Measurements from ENCODE around the gene FKBP5. TPM values are rescaled to one million over a fixed set of nuclear protein-coding genes. Genes with fewer than 3 reads are reported as not detected.
"Not testable (repeated sequence)": the region's sequence is repeated elsewhere in the genome, so short reads cannot be mapped to it uniquely, and the experiment has no call there.

The FKBP5 gene
- total RNA-seq, 1 donor from 2014 or later = 6.8 TPM

- H3K4me1 ChIP-seq (ENCODE audit: control insufficient read depth in 3 of 3, insufficient read depth in 3 of 3, low read length in 3 of 3) = peaks cover 15 to 24% (median 16%) of the 10 kb centered on the region in 3 donors
- no peaks in the 10 kb centered on the region for H3K36me3 ChIP-seq (ENCODE audit: control insufficient read depth in 3 of 3, insufficient read depth in 3 of 3, low read length in 3 of 3)
- peak overlapping the region; percentile 16 to 31 (median 24) for H3K4me3 ChIP-seq (ENCODE audit: low read length in 3 of 3)
- no peaks in the 10 kb centered on the region for H3K27me3 ChIP-seq (ENCODE audit: control insufficient read depth in 3 of 3, insufficient read depth in 3 of 3, low read length in 3 of 3)
- peak overlapping the region; percentile 8 to 65 (median 61) for H3K9ac ChIP-seq (ENCODE audit: low read depth in 1 of 3, low read length in 3 of 3)
- no peaks in the 10 kb centered on the region for H3K9me3 ChIP-seq (ENCODE audit: control insufficient read depth in 3 of 3, low read length in 3 of 3)
- H3K27ac ChIP-seq (ENCODE audit: low read depth, low read length) = peak overlapping the region; percentile 70
Observed at GRCh38 chr6:35691027-35691824, 2.5 kb upstream of the FKBP5 start.

GRCh38 chr6:35690484-35690883 lies 1.8 kb upstream of the FKBP5 start:
- H3K27me3 ChIP-seq (ENCODE audit: control insufficient read depth in 3 of 3, insufficient read depth in 3 of 3, low read length in 3 of 3) = no peaks in the 10 kb centered on the region
- no peaks in the 10 kb centered on the region for H3K36me3 ChIP-seq (ENCODE audit: control insufficient read depth in 3 of 3, insufficient read depth in 3 of 3, low read length in 3 of 3)
- no peak overlapping the region for H3K4me3 ChIP-seq (ENCODE audit: low read length in 3 of 3)
- H3K9me3 ChIP-seq (ENCODE audit: control insufficient read depth in 3 of 3, low read length in 3 of 3) = no peaks in the 10 kb centered on the region
- H3K4me1 ChIP-seq (ENCODE audit: control insufficient read depth in 3 of 3, insufficient read depth in 3 of 3, low read length in 3 of 3) = peaks cover 15 to 24% (median 16%) of the 10 kb centered on the region in 3 donors
- no peak overlapping the region for H3K27ac ChIP-seq (ENCODE audit: low read depth, low read length)
- H3K9ac ChIP-seq (ENCODE audit: low read depth in 1 of 3, low read length in 3 of 3) = no peak overlapping the region

- H3K27me3 ChIP-seq (ENCODE audit: control insufficient read depth in 3 of 3, insufficient read depth in 3 of 3, low read length in 3 of 3); H3K4me3 ChIP-seq (ENCODE audit: low read length in 3 of 3); H3K36me3 ChIP-seq (ENCODE audit: control insufficient read depth in 3 of 3, insufficient read depth in 3 of 3, low read length in 3 of 3); H3K9ac ChIP-seq (ENCODE audit: low read depth in 1 of 3, low read length in 3 of 3); H3K27ac ChIP-seq (ENCODE audit: low read depth, low read length); H3K9me3 ChIP-seq (ENCODE audit: control insufficient read depth in 3 of 3, low read length in 3 of 3): not testable (repeated sequence)
- peaks cover 15 to 24% (median 16%) of the 10 kb centered on the region in 3 donors for H3K4me1 ChIP-seq (ENCODE audit: control insufficient read depth in 3 of 3, insufficient read depth in 3 of 3, low read length in 3 of 3)
Observed at GRCh38 chr6:35690006-35690405, 1.3 kb upstream of the FKBP5 start.

GRCh38 chr6:35687658-35688604 lies 784 bp downstream of the FKBP5 start:
- Histone ChIP-seq H3K9ac (ENCODE audit: low read depth in 1 of 3, low read length in 3 of 3) (peak overlapping the region; percentile 83 to 89 (median 85)), H3K27me3 (ENCODE audit: control insufficient read depth in 3 of 3, insufficient read depth in 3 of 3, low read length in 3 of 3) (no peaks in the 10 kb centered on the region), H3K4me3 (ENCODE audit: low read length in 3 of 3) (peak overlapping the region; percentile 85 to 98 (median 86)), H3K4me1 (ENCODE audit: control insufficient read depth in 3 of 3, insufficient read depth in 3 of 3, low read length in 3 of 3) (peaks cover 15 to 24% (median 16%) of the 10 kb centered on the region in 3 donors), H3K9me3 (ENCODE audit: control insufficient read depth in 3 of 3, low read length in 3 of 3) (no peaks in the 10 kb centered on the region), H3K36me3 (ENCODE audit: control insufficient read depth in 3 of 3, insufficient read depth in 3 of 3, low read length in 3 of 3) (peaks cover 0 to 5% (median 0%) of the 10 kb centered on the region in 3 donors), H3K27ac (ENCODE audit: low read depth, low read length) (peak overlapping the region; percentile 68)

GRCh38 chr6:35686873-35687555 lies 1.7 kb downstream of the FKBP5 start:
- H3K4me3 ChIP-seq (ENCODE audit: low read length in 3 of 3) = peak overlapping the region; percentile 85 to 98 (median 86)
- no peaks in the 10 kb centered on the region for H3K9me3 ChIP-seq (ENCODE audit: control insufficient read depth in 3 of 3, low read length in 3 of 3)
- peak overlapping the region; percentile 83 to 89 (median 85) for H3K9ac ChIP-seq (ENCODE audit: low read depth in 1 of 3, low read length in 3 of 3)
- peaks cover 0 to 5% (median 0%) of the 10 kb centered on the region in 3 donors for H3K36me3 ChIP-seq (ENCODE audit: control insufficient read depth in 3 of 3, insufficient read depth in 3 of 3, low read length in 3 of 3)
- H3K27me3 ChIP-seq (ENCODE audit: control insufficient read depth in 3 of 3, insufficient read depth in 3 of 3, low read length in 3 of 3) = no peaks in the 10 kb centered on the region
- H3K4me1 ChIP-seq (ENCODE audit: control insufficient read depth in 3 of 3, insufficient read depth in 3 of 3, low read length in 3 of 3) = peaks cover 15 to 24% (median 15%) of the 10 kb centered on the region in 3 donors
- peak overlapping the region; percentile 68 for H3K27ac ChIP-seq (ENCODE audit: low read depth, low read length)

GRCh38 chr6:35686436-35686835 lies 2.3 kb downstream of the FKBP5 start:
- Histone ChIP-seq H3K36me3 (ENCODE audit: control insufficient read depth in 3 of 3, insufficient read depth in 3 of 3, low read length in 3 of 3) (peaks cover 0 to 5% (median 0%) of the 10 kb centered on the region in 3 donors), H3K9ac (ENCODE audit: low read depth in 1 of 3, low read length in 3 of 3) (peak overlapping the region; percentile 79 to 89 (median 83)), H3K4me1 (ENCODE audit: control insufficient read depth in 3 of 3, insufficient read depth in 3 of 3, low read length in 3 of 3) (peaks cover 9 to 18% (median 9%) of the 10 kb centered on the region in 3 donors), H3K9me3 (ENCODE audit: control insufficient read depth in 3 of 3, low read length in 3 of 3) (no peaks in the 10 kb centered on the region), H3K27me3 (ENCODE audit: control insufficient read depth in 3 of 3, insufficient read depth in 3 of 3, low read length in 3 of 3) (no peaks in the 10 kb centered on the region), H3K4me3 (ENCODE audit: low read length in 3 of 3) (peak overlapping the region in 2 of 3 donors; percentile 85 to 98), H3K27ac (ENCODE audit: low read depth, low read length) (peak overlapping the region; percentile 68)

- Histone ChIP-seq H3K4me1 (ENCODE audit: control insufficient read depth in 3 of 3, insufficient read depth in 3 of 3, low read length in 3 of 3) (peaks cover 0 to 12% (median 7%) of the 10 kb centered on the region in 3 donors), H3K36me3 (ENCODE audit: control insufficient read depth in 3 of 3, insufficient read depth in 3 of 3, low read length in 3 of 3) (peaks cover 0 to 5% (median 3%) of the 10 kb centered on the region in 3 donors)
Observed at GRCh38 chr6:35683267-35683666, 5.4 kb downstream of the FKBP5 start.

GRCh38 chr6:35681298-35681697 lies 7.4 kb downstream of the FKBP5 start:
- Histone ChIP-seq H3K27ac (ENCODE audit: low read depth, low read length) (no peak overlapping the region), H3K9me3 (ENCODE audit: control insufficient read depth in 3 of 3, low read length in 3 of 3) (no peaks in the 10 kb centered on the region), H3K9ac (ENCODE audit: low read depth in 1 of 3, low read length in 3 of 3) (no peak overlapping the region), H3K4me1 (ENCODE audit: control insufficient read depth in 3 of 3, insufficient read depth in 3 of 3, low read length in 3 of 3) (peaks cover 0 to 13% (median 11%) of the 10 kb centered on the region in 3 donors), H3K4me3 (ENCODE audit: low read length in 3 of 3) (no peak overlapping the region), H3K36me3 (ENCODE audit: control insufficient read depth in 3 of 3, insufficient read depth in 3 of 3, low read length in 3 of 3) (peaks cover 0 to 5% (median 3%) of the 10 kb centered on the region in 3 donors), H3K27me3 (ENCODE audit: control insufficient read depth in 3 of 3, insufficient read depth in 3 of 3, low read length in 3 of 3) (no peaks in the 10 kb centered on the region)

More at GRCh38 chr6:35683267-35683666, 5.4 kb downstream of the FKBP5 start:
- Histone ChIP-seq H3K27ac (ENCODE audit: low read depth, low read length) (no peak overlapping the region), H3K9me3 (ENCODE audit: control insufficient read depth in 3 of 3, low read length in 3 of 3) (no peaks in the 10 kb centered on the region), H3K4me3 (ENCODE audit: low read length in 3 of 3) (no peak overlapping the region), H3K9ac (ENCODE audit: low read depth in 1 of 3, low read length in 3 of 3) (no peak overlapping the region), H3K27me3 (ENCODE audit: control insufficient read depth in 3 of 3, insufficient read depth in 3 of 3, low read length in 3 of 3) (no peaks in the 10 kb centered on the region)

- Histone ChIP-seq H3K4me1 (ENCODE audit: control insufficient read depth in 3 of 3, insufficient read depth in 3 of 3, low read length in 3 of 3) (peaks cover 8 to 28% (median 15%) of the 10 kb centered on the region in 3 donors), H3K27me3 (ENCODE audit: control insufficient read depth in 3 of 3, insufficient read depth in 3 of 3, low read length in 3 of 3) (no peaks in the 10 kb centered on the region), H3K4me3 (ENCODE audit: low read length in 3 of 3) (no peak overlapping the region), H3K9me3 (ENCODE audit: control insufficient read depth in 3 of 3, low read length in 3 of 3) (no peaks in the 10 kb centered on the region), H3K9ac (ENCODE audit: low read depth in 1 of 3, low read length in 3 of 3) (no peak overlapping the region), H3K27ac (ENCODE audit: low read depth, low read length) (no peak overlapping the region), H3K36me3 (ENCODE audit: control insufficient read depth in 3 of 3, insufficient read depth in 3 of 3, low read length in 3 of 3) (peaks cover 0 to 5% (median 3%) of the 10 kb centered on the region in 3 donors)
Observed at GRCh38 chr6:35679399-35679798, 9.3 kb downstream of the FKBP5 start.

Measured in skeletal muscle tissue (tissue), 4 donors.